HepG2 (cell line): ENCODE measurements around the gene CCDC175. TPM values are rescaled to one million over a fixed set of nuclear protein-coding genes. Genes with fewer than 3 reads are reported as not detected.
A peak's percentile ranks its signal among the peaks of the same experiment; 100 is the strongest.

Source experiments
- MAF1 ChIP-seq: sonication (generic); formaldehyde crosslinking; IDR thresholded peaks from 2 replicates; pipeline ENCODE4 v1.5.0; 2020; ENCODE audit warnings: missing genetic modification reagents, borderline replicate concordance
- MLLT10 ChIP-seq: sonication (generic); formaldehyde crosslinking; IDR thresholded peaks from 2 replicates; pipeline ENCODE4 v1.4.0; 2020; ENCODE audit warnings: missing genetic modification reagents
- MTF2 ChIP-seq: sonication (generic); formaldehyde crosslinking; IDR thresholded peaks from 2 replicates; pipeline ENCODE4 v1.5.0; 2020; ENCODE audit warnings: missing genetic modification reagents, borderline replicate concordance
- NRL ChIP-seq: sonication (generic); formaldehyde crosslinking; IDR thresholded peaks from 2 replicates; pipeline ENCODE4 v1.5.0; 2020; ENCODE audit warnings: missing genetic modification reagents, mild to moderate bottlenecking, moderate library complexity, borderline replicate concordance
- RCOR2 ChIP-seq: IDR thresholded peaks from 2 replicates; pipeline ENCODE4 v1.6.1; 2016; ENCODE audit warnings: missing biosample characterization, missing genetic modification reagents
- SMAD3 ChIP-seq: sonication (generic); formaldehyde crosslinking; IDR thresholded peaks from 2 replicates; pipeline ENCODE4 v1.4.0; 2020; ENCODE audit warnings: missing genetic modification reagents
- SMAD9 ChIP-seq: sonication (generic); formaldehyde crosslinking; IDR thresholded peaks from 2 replicates; pipeline ENCODE4 v1.5.1; 2020; ENCODE audit warnings: mild to moderate bottlenecking, missing genetic modification reagents
- SMARCE1 ChIP-seq: fragments of 450-650 bp; IDR thresholded peaks from 2 replicates; pipeline ENCODE4 v1.6.1; 2017; ENCODE audit warnings: borderline replicate concordance
- TARDBP ChIP-seq: sonication (generic); formaldehyde crosslinking; IDR thresholded peaks from 2 replicates; pipeline ENCODE4 v1.8.0; 2022; ENCODE audit warnings: mild to moderate bottlenecking, missing genetic modification reagents
- ZEB1 ChIP-seq: IDR thresholded peaks from 2 replicates; pipeline ENCODE4 v1.6.1; 2012; ENCODE audit warnings: mild to moderate bottlenecking, low read depth, inconsistent platforms; ENCODE audit not compliant: insufficient replicate concordance
- ZFP41 ChIP-seq: sonication (generic); formaldehyde crosslinking; IDR thresholded peaks from 2 replicates; pipeline ENCODE4 v1.4.0; 2020; ENCODE audit warnings: mild to moderate bottlenecking, missing genetic modification reagents, borderline replicate concordance
- ZNF282 ChIP-seq: fragments of 450-650 bp; IDR thresholded peaks from 2 replicates; pipeline ENCODE4 v1.6.1; 2018; ENCODE audit not compliant: partially characterized antibody
- ZNF318 ChIP-seq: sonication (generic); formaldehyde crosslinking; IDR thresholded peaks from 2 replicates; pipeline ENCODE4 v1.4.0; 2020; ENCODE audit warnings: mild to moderate bottlenecking, missing genetic modification reagents
- ZNF615 ChIP-seq: sonication (generic); formaldehyde crosslinking; IDR thresholded peaks from 2 replicates; pipeline ENCODE4 v1.5.0; 2020; ENCODE audit warnings: mild to moderate bottlenecking, missing genetic modification reagents, borderline replicate concordance
- ZSCAN29 ChIP-seq: sonication (generic); formaldehyde crosslinking; conservative IDR thresholded peaks from 2 replicates; pipeline ENCODE4 v1.4.0; 2020; ENCODE audit warnings: mild to moderate bottlenecking, missing genetic modification reagents
- polyA plus RNA-seq, 8 experiments: library from polyadenylated mRNA; depleted of rRNA in 3 of 8; stranded (reverse) in 7 of 8; unstranded in 1 of 8; fragments of >200 nt; fragmentation: Illumina TruSeq in 4 of 8; extraction: Trizol in 4 of 8; gene quantifications; 2 replicates each; pipeline versions ENCODE4 v1.2.1 to v1.2.3, GENCODE V29; 2011 to 2016; ENCODE audit warnings: low read depth in 4 of 8, missing spikeins in 1 of 8, mixed read lengths in 1 of 8; ENCODE audit not compliant: insufficient read depth in 1 of 8
- total RNA-seq, 5 experiments: library from RNA; depleted of rRNA; stranded (reverse); fragments of >200 nt; fragmentation: Illumina TruSeq; extraction: Trizol; gene quantifications; 2 replicates each; pipeline ENCODE4 v1.2.3, GENCODE V29; 2016; ENCODE audit warnings: low read depth in 1 of 5
- TF ChIP-seq, protein P1 (sequence below): IDR thresholded peaks from 2 replicates; pipeline ENCODE4 v1.6.1; 2016
- TF ChIP-seq, protein P2 (sequence below): sonication (generic); formaldehyde crosslinking; IDR thresholded peaks from 2 replicates; pipeline ENCODE4 v1.4.0; 2020; ENCODE audit warnings: missing genetic modification reagents, borderline replicate concordance
- TF ChIP-seq, protein P3 (sequence below): sonication (generic); formaldehyde crosslinking; conservative IDR thresholded peaks from 2 replicates; pipeline ENCODE4 v1.4.0; 2020; ENCODE audit warnings: missing genetic modification reagents

The CCDC175 gene
- total and polyA plus RNA-seq, 2 of the 13 experiments (the other 11 are each of a cell fraction or from before 2014, with no cell fraction given): not detected

DNA sequence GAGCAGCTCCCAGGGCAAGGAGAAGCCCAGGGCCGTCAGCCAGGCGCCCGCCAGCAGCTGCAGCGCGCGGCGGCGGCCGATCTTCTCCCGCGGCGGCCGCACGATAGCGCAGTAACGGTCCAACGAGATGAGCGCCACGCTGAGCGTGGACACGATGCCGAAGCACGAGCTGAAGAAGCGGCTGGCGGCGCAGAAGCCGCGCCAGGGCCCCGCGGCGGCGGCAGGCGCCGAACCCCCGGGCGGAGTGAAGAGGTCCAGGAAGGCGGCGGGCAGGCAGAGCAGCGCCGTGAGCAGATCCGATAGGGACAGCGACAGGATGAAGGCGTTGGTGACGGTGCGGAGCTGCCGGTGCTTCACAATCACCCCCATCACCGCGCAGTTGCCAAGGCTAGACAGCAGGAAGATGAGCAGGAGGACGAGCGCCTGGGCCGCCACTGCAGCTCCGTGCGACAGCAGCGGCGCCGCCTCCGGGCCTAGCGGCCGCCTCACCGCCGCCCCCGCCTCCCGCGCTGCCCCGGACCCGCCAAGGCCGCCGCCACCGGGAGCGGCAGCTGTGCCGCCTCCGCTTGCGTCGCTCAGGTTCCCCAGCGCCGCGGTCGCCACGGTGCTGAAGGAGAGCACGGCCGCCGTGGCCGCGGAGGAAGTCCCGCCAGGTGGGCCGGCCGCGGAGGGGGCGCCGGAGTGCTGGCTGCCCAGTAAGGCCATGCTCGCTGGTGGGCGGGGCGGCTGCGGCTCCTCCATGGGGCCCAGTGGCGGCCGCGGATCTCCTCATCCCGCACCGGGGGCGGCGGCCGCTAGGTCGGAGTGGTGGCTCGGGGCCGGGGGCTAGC, 111.9 kb downstream of the CCDC175 start (continued):
- TF ChIP-seq, protein P1, sequence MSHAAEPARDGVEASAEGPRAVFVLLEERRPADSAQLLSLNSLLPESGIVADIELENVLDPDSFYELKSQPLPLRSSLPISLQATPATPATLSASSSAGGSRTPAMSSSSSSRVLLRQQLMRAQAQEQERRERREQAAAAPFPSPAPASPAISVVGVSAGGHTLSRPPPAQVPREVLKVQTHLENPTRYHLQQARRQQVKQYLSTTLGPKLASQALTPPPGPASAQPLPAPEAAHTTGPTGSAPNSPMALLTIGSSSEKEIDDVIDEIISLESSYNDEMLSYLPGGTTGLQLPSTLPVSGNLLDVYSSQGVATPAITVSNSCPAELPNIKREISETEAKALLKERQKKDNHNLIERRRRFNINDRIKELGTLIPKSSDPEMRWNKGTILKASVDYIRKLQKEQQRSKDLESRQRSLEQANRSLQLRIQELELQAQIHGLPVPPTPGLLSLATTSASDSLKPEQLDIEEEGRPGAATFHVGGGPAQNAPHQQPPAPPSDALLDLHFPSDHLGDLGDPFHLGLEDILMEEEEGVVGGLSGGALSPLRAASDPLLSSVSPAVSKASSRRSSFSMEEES: no peak
- no peak for TF ChIP-seq ZNF282
- TF ChIP-seq SMARCE1: no peak
- no peak for TF ChIP-seq ZFP41
- TF ChIP-seq ZNF615 (CRISPR knock-in tag): no peak
- no peak for TF ChIP-seq ZNF318
- TF ChIP-seq RCOR2 (CRISPR knock-in tag): no peak
- TF ChIP-seq SMAD3 (CRISPR knock-in tag): 0 out of 2 replicates have a peak, but pooled peaks have one; percentile 4
- TF ChIP-seq TARDBP (CRISPR knock-in tag): no peak; the same call in 1 of the 2 replicates
- TF ChIP-seq, protein P2, sequence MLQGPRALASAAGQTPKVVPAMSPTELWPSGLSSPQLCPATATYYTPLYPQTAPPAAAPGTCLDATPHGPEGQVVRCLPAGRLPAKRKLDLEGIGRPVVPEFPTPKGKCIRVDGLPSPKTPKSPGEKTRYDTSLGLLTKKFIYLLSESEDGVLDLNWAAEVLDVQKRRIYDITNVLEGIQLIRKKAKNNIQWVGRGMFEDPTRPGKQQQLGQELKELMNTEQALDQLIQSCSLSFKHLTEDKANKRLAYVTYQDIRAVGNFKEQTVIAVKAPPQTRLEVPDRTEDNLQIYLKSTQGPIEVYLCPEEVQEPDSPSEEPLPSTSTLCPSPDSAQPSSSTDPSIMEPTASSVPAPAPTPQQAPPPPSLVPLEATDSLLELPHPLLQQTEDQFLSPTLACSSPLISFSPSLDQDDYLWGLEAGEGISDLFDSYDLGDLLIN (CRISPR knock-in tag): no peak
- TF ChIP-seq MTF2 (CRISPR knock-in tag): peak; percentile 72; the same call in 1 of the 2 replicates
- TF ChIP-seq, protein P3, sequence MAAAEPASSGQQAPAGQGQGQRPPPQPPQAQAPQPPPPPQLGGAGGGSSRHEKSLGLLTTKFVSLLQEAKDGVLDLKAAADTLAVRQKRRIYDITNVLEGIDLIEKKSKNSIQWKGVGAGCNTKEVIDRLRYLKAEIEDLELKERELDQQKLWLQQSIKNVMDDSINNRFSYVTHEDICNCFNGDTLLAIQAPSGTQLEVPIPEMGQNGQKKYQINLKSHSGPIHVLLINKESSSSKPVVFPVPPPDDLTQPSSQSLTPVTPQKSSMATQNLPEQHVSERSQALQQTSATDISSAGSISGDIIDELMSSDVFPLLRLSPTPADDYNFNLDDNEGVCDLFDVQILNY (CRISPR knock-in tag): 0 out of 2 replicates have a peak, but pooled peaks have one; percentile 25
- no peak for TF ChIP-seq SMAD9
- no peak for TF ChIP-seq ZEB1
- no peak for TF ChIP-seq MLLT10 (CRISPR knock-in tag)
- no peak for TF ChIP-seq MAF1 (CRISPR knock-in tag)
- TF ChIP-seq NRL: no peak
- TF ChIP-seq ZSCAN29 (CRISPR knock-in tag): 0 out of 2 replicates have a peak, but pooled peaks have one; percentile 33
